GM10266 (cell line): ENCODE measurements around the gene NUMA1.

Source experiments
- DNase-seq: peaks from one replicate; pipeline ENCODE4 v3.0.0; 2012; ENCODE audit errors: extremely low spot score
- TF ChIP-seq, protein P1 (sequence below): IDR thresholded peaks from 2 replicates; pipeline ENCODE4 v1.5.1; 2012; ENCODE audit warnings: mild to moderate bottlenecking, low read depth; ENCODE audit not compliant: control insufficient read depth, insufficient read depth; ENCODE audit errors: missing control alignments

Gene NUMA1

DNA sequence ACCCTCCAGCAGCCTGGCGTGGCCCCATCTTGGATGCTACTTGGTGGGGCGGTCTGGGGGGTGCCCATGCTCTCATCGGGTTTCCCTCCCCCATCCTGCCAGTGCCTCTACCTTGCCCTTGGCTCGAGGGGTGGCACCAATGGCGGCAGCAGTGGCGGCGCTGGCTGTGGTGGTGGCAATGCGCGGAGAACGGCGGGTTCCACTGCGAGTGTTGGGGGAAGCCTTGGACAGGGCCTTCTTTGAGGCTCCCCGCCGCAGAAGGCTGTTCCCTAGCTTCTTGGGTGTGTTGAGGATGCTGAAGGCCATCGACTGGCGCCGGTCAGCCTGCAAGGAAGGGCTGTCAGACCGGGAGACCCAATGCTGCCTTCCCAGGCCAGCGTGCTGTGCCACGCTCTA is 76.6 kb downstream of the NUMA1 start:
- TF ChIP-seq, protein P1, sequence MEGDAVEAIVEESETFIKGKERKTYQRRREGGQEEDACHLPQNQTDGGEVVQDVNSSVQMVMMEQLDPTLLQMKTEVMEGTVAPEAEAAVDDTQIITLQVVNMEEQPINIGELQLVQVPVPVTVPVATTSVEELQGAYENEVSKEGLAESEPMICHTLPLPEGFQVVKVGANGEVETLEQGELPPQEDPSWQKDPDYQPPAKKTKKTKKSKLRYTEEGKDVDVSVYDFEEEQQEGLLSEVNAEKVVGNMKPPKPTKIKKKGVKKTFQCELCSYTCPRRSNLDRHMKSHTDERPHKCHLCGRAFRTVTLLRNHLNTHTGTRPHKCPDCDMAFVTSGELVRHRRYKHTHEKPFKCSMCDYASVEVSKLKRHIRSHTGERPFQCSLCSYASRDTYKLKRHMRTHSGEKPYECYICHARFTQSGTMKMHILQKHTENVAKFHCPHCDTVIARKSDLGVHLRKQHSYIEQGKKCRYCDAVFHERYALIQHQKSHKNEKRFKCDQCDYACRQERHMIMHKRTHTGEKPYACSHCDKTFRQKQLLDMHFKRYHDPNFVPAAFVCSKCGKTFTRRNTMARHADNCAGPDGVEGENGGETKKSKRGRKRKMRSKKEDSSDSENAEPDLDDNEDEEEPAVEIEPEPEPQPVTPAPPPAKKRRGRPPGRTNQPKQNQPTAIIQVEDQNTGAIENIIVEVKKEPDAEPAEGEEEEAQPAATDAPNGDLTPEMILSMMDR: no peak
- no peak for DNase-seq

DNA sequence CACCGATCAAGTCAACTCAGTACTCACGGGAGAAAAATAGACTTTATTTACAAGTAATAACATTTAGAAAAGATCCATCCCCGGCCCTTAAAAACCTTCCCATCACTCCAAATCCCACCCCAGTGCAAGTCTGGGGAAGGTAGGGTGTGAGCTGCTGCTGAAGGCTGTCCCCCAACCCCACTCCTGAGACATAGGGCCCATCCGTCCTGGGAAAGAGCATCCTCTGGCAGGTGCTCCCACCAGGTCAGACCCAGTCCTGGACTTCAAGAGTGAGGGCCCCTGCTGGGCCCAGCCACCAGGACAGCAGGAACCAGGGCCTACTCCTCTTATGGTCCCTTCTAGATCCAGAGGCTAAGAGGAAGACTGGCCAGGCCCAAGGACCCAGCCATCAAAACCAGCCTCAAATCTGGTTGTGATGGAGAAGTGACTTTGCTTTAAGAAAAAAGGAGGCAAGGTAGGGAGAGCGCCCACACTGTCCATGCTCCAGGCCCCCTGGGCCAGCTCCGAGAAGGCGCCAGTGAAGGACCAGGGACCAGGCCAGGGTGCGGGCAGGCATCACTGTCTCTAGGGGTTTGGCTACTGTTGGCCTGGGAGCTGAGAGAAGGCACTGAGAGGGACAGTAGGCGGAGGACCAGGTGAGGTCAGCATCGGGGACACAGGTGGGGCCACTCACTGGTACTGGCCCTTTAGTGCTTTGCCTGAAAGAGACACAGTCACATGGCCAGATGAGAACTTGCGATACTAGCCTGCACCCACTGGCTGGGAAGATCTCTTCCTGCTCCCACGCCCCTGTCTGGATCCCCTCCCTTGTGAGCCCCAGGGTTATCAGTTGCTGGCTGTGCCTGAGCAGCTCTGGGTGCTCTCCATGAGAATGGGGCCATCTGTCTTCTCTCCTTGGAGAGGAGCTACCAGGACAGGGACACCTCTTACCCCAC is 77.2 kb downstream of the NUMA1 start:
- DNase-seq: no peak
- TF ChIP-seq, protein P1: no peak

- TF ChIP-seq, protein P1: no peak
- no peak for DNase-seq
Measured at GRCh38 chr11:72001834-72002591, 78.3 kb downstream of the NUMA1 start.

DNA sequence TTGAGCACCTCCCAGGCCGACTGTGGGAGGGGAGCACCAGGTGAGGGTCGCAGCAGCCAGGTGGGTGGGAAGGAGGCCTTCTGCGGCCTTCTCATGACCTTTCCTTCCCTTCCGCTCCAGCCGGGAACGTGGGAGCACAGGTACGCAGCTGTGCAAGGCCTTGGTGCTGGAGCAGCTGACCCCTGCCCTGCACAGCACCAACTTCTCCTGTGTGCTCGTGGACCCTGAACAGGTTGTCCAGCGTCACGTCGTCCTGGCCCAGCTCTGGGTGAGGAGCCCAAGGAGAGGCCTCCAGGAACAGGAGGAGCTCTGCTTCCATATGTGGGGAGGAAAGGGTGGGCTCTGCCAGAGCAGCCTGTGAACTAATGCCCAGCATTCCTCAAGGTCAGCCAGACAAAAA is 79.1 kb downstream of the NUMA1 start:
- no peak for DNase-seq
- TF ChIP-seq, protein P1: no peak

DNA sequence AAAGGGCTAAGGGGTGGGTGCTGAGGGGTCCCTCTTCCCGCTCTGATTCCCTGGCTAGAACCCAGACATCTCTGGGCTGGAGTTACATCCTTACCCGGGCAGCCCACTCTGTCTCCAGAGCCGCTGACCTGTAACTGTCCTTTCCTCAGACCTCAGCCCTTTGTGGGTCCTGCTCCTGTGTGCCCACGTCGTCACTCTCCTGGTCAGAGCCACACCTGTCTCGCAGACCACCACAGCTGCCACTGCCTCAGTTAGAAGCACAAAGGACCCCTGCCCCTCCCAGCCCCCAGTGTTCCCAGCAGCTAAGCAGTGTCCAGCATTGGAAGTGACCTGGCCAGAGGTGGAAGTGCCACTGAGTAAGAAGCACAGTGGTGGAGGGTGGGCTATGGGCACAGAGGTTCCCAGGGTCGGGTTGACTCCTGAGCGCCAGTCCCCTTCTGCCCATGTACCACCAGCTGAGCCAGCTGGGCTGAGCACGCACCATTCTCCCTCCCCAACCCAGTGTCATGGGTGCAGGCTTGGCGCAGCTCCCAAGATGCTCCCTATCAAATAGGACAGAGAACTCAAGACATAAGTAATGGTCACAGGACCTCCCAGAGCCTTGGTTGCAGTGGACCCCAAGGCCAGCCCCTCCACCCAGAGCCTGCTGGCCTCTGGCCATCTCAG is 80.0 kb downstream of the NUMA1 start:
- no peak for DNase-seq
- TF ChIP-seq, protein P1: no peak

DNA sequence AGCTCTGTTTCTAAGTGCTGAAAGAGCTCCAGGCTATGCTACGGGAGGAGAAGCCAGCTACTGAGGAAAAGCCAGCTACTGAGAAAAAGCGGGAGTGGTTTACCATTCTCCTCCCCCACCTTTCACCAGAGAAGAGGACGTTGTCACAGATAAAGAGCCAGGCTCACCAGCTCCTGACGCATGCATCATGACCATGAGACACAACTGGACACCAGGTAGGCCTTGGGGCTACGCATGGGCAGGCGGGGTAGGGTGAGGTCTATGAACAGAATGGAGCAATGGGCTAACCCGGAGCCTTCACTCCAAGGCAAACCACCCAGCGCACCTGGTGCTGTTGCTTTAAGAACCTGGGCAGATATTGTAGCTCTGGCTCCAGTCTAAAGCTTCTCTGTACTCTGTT is 80.5 kb downstream of the NUMA1 start:
- TF ChIP-seq, protein P1: no peak
- no peak for DNase-seq
